Mesendoderm (in vitro differentiated cells): ENCODE results near the gene SUPT6H.

Experiments
- DNase-seq: peaks from one replicate; pipeline ENCODE4 v3.0.0; 2013
- H2AK5ac ChIP-seq: 2 replicates; pipeline ENCODE4 v1.6.1; 2013; ENCODE audit warnings: low read length, inconsistent platforms
- H2BK120ac ChIP-seq: 2 replicates; pipeline ENCODE4 v1.6.1; 2013; ENCODE audit warnings: low read depth, mild to moderate bottlenecking, low read length, moderate library complexity, mixed read lengths
- H2BK15ac ChIP-seq: replicated peaks from 2 replicates; pipeline ENCODE4 v1.6.1; 2013; ENCODE audit warnings: low read depth, mild to moderate bottlenecking, moderate library complexity
- H2BK5ac ChIP-seq: 2 replicates; pipeline ENCODE4 v1.6.1; 2013; ENCODE audit warnings: low read length, inconsistent platforms
- H3K18ac ChIP-seq: 2 replicates; pipeline ENCODE4 v1.6.1; 2013; ENCODE audit warnings: mild to moderate bottlenecking, low read length, mixed read lengths
- H3K23ac ChIP-seq: one replicate; pipeline ENCODE4 v1.6.1; 2013; ENCODE audit warnings: low read length
- H3K27ac ChIP-seq: 2 replicates; pipeline ENCODE4 v1.5.1; 2013; ENCODE audit warnings: low read depth, mild to moderate bottlenecking, inconsistent platforms, low read length, moderate library complexity
- H3K27me3 ChIP-seq: 2 replicates; pipeline ENCODE4 v1.6.1; 2013; ENCODE audit warnings: low read length, control low read depth, mild to moderate bottlenecking, inconsistent platforms; ENCODE audit not compliant: insufficient read depth, poor library complexity
- H3K36me3 ChIP-seq: 2 replicates; pipeline ENCODE4 v1.6.1; 2013; ENCODE audit warnings: low read length, inconsistent platforms; ENCODE audit not compliant: control insufficient read depth, insufficient read depth
- H3K4ac ChIP-seq: one replicate; pipeline ENCODE4 v1.6.1; 2013; ENCODE audit warnings: low read depth, mild to moderate bottlenecking, low read length, moderate library complexity
- H3K4me1 ChIP-seq: 2 replicates; pipeline ENCODE4 v1.6.1; 2013; ENCODE audit warnings: low read depth, low read length, inconsistent platforms; ENCODE audit not compliant: control insufficient read depth
- H3K4me2 ChIP-seq: 2 replicates; pipeline ENCODE4 v1.6.1; 2013; ENCODE audit warnings: low read length
- H3K4me3 ChIP-seq: 2 replicates; pipeline ENCODE4 v1.5.1; 2013; ENCODE audit warnings: mild to moderate bottlenecking, low read length
- H3K56ac ChIP-seq: one replicate; pipeline ENCODE4 v1.6.1; 2013; ENCODE audit warnings: low read length
- H3K79me1 ChIP-seq: 2 replicates; pipeline ENCODE4 v1.6.1; 2013; ENCODE audit warnings: low read length, inconsistent platforms
- H3K79me2 ChIP-seq: 2 replicates; pipeline ENCODE4 v1.6.1; 2013; ENCODE audit warnings: mild to moderate bottlenecking, low read length; ENCODE audit not compliant: control insufficient read depth, insufficient read depth
- H3K9ac ChIP-seq: 2 replicates; pipeline ENCODE4 v1.6.1; 2013; ENCODE audit warnings: low read length, inconsistent platforms
- H4K5ac ChIP-seq: one replicate; pipeline ENCODE4 v1.6.1; 2013; ENCODE audit warnings: low read length
- H4K8ac ChIP-seq: one replicate; pipeline ENCODE4 v1.6.1; 2013; ENCODE audit warnings: low read depth, mild to moderate bottlenecking, control low read depth, low read length, moderate library complexity
- WGBS: extraction: QIAGEN DNeasy Blood & Tissue Kit; methylation state at CpG from one replicate; pipeline ENCODE4 v1.1.7; 2013; ENCODE audit warnings: low lambda C conversion rate, missing lambda C conversion rate; ENCODE audit not compliant: insufficient coverage; ENCODE audit errors: extremely low coverage; 5-methylcytosine and 5-hydroxymethylcytosine counted together

Gene SUPT6H

GRCh38 chr17:28644787-28645575 is 17.0 kb upstream of the SUPT6H start, which contains the start of gene BLTP2:
TSS of gene BLTP2 (minus strand) at chr17:28645158. CDS start at chr17:28645056, 102 bp downstream.
- H3K79me2 ChIP-seq, result peaks cover 21% of the 10 kb centered on the region
- H2BK5ac ChIP-seq, result peak within 1 kb of the TSS; percentile 46
- H3K4me3 ChIP-seq, result peak within 1 kb of the TSS; percentile 76
- no peaks in the 10 kb centered on the region for H3K27me3 ChIP-seq
- H4K5ac ChIP-seq, result peak within 1 kb of the TSS; percentile 52
- H2BK15ac ChIP-seq, result no peak within 1 kb of the TSS
- no CpG with 5 or more reads among the region's 89 CpGs for WGBS
- H4K8ac ChIP-seq, result peak within 1 kb of the TSS; percentile 97
- peaks cover 4% of the 10 kb centered on the region for H3K4me1 ChIP-seq
- H3K56ac ChIP-seq, result peak within 1 kb of the TSS; percentile 96
- H3K36me3 ChIP-seq, result peaks cover 16% of the 10 kb centered on the region
- peak; percentile 96 for DNase-seq
- H3K18ac ChIP-seq, result peak within 1 kb of the TSS; percentile 87
- H2AK5ac ChIP-seq, result no peak within 1 kb of the TSS
- peak within 1 kb of the TSS; percentile 92 for H3K4ac ChIP-seq
- H3K27ac ChIP-seq, result peak within 1 kb of the TSS; percentile 41
- H3K4me2 ChIP-seq, result peak within 1 kb of the TSS; percentile 82
- no peak within 1 kb of the TSS for H3K23ac ChIP-seq
- H3K9ac ChIP-seq, result peak within 1 kb of the TSS; percentile 93
- H3K79me1 ChIP-seq, result peaks cover 14% of the 10 kb centered on the region
- no peak within 1 kb of the TSS for H2BK120ac ChIP-seq

GRCh38 chr17:28645576-28645939 is 16.4 kb upstream of the SUPT6H start:
- no peak overlapping the region for H2BK5ac ChIP-seq
- no peak for DNase-seq
- H3K23ac ChIP-seq, result no peak overlapping the region
- peak overlapping the region; percentile 52 for H3K18ac ChIP-seq
- no peak overlapping the region for H2AK5ac ChIP-seq
- H3K4ac ChIP-seq, result peak overlapping the region; percentile 92
- H3K4me3 ChIP-seq, result peak overlapping the region; percentile 72
- H4K8ac ChIP-seq, result no peak overlapping the region
- H3K79me2 ChIP-seq, result peaks cover 21% of the 10 kb centered on the region
- no peak overlapping the region for H2BK15ac ChIP-seq
- no peak overlapping the region for H3K27ac ChIP-seq
- H2BK120ac ChIP-seq, result no peak overlapping the region
- H3K4me1 ChIP-seq, result peaks cover 4% of the 10 kb centered on the region
- H3K4me2 ChIP-seq, result peak overlapping the region; percentile 49
- no CpG with 5 or more reads among the region's 8 CpGs for WGBS
- H3K36me3 ChIP-seq, result peaks cover 14% of the 10 kb centered on the region
- peaks cover 14% of the 10 kb centered on the region for H3K79me1 ChIP-seq
- peak overlapping the region; percentile 96 for H3K56ac ChIP-seq
- peak overlapping the region; percentile 52 for H4K5ac ChIP-seq
- no peaks in the 10 kb centered on the region for H3K27me3 ChIP-seq
- peak overlapping the region; percentile 93 for H3K9ac ChIP-seq

GRCh38 chr17:28646039-28646754 is 15.8 kb upstream of the SUPT6H start:
- H3K79me1 ChIP-seq, result peaks cover 14% of the 10 kb centered on the region
- H3K4ac ChIP-seq, result no peak overlapping the region
- H3K4me2 ChIP-seq, result no peak overlapping the region
- no peak for DNase-seq
- no peak overlapping the region for H3K23ac ChIP-seq
- H2AK5ac ChIP-seq, result no peak overlapping the region
- H3K56ac ChIP-seq, result peak overlapping the region; percentile 57
- H3K4me3 ChIP-seq, result no peak overlapping the region
- no peak overlapping the region for H4K5ac ChIP-seq
- H3K79me2 ChIP-seq, result peaks cover 21% of the 10 kb centered on the region
- H4K8ac ChIP-seq, result no peak overlapping the region
- H2BK5ac ChIP-seq, result no peak overlapping the region
- peaks cover 14% of the 10 kb centered on the region for H3K36me3 ChIP-seq
- H3K27ac ChIP-seq, result no peak overlapping the region
- H2BK120ac ChIP-seq, result no peak overlapping the region
- no peak overlapping the region for H3K9ac ChIP-seq
- peaks cover 4% of the 10 kb centered on the region for H3K4me1 ChIP-seq
- H2BK15ac ChIP-seq, result no peak overlapping the region
- H3K27me3 ChIP-seq, result no peaks in the 10 kb centered on the region
- WGBS, result no CpG with 5 or more reads among the region's 12 CpGs
- H3K18ac ChIP-seq, result no peak overlapping the region

- Histone ChIP-seq H2AK5ac (no peak overlapping the region), H3K4me2 (no peak overlapping the region), H3K23ac (no peak overlapping the region), H3K27me3 (no peaks in the 10 kb centered on the region), H3K4ac (no peak overlapping the region), H3K79me2 (peaks cover 8% of the 10 kb centered on the region), H3K79me1 (peaks cover 2% of the 10 kb centered on the region), H2BK5ac (no peak overlapping the region), H3K4me1 (peaks cover under 1% of the 10 kb centered on the region), H4K5ac (no peak overlapping the region), H3K36me3 (peaks cover 6% of the 10 kb centered on the region), H3K18ac (no peak overlapping the region), H2BK15ac (no peak overlapping the region), H3K56ac (no peak overlapping the region), H4K8ac (no peak overlapping the region), H2BK120ac (no peak overlapping the region), H3K9ac (no peak overlapping the region), H3K4me3 (no peak overlapping the region), H3K27ac (no peak overlapping the region)
- DNase-seq, result no peak
- no CpG with 5 or more reads among the region's 2 CpGs for WGBS
Measured at GRCh38 chr17:28648698-28649097, 13.3 kb upstream of the SUPT6H start.

GRCh38 chr17:28655160-28655559 is 6.8 kb upstream of the SUPT6H start:
- Histone ChIP-seq H3K36me3 (peaks cover 5% of the 10 kb centered on the region), H3K56ac (no peak overlapping the region), H3K27me3 (no peaks in the 10 kb centered on the region), H2BK120ac (no peak overlapping the region), H3K9ac (no peak overlapping the region), H4K8ac (no peak overlapping the region), H2BK15ac (no peak overlapping the region), H4K5ac (no peak overlapping the region), H3K79me1 (peaks cover 11% of the 10 kb centered on the region), H3K79me2 (peaks cover 4% of the 10 kb centered on the region), H3K27ac (no peak overlapping the region), H3K23ac (no peak overlapping the region), H2AK5ac (no peak overlapping the region), H3K4ac (no peak overlapping the region), H3K4me2 (no peak overlapping the region), H2BK5ac (no peak overlapping the region), H3K18ac (no peak overlapping the region), H3K4me3 (no peak overlapping the region), H3K4me1 (no peaks in the 10 kb centered on the region)
- no peak for DNase-seq
- no CpG with 5 or more reads among the region's 5 CpGs for WGBS
